ENCODE data around the gene LRRC25. TPM values are rescaled to one million over a fixed set of nuclear protein-coding genes. Genes with fewer than 3 reads are reported as not detected.
A peak's percentile ranks its signal among the peaks of the same experiment; 100 is the strongest.
"Not testable (repeated sequence)": the region's sequence is repeated elsewhere in the genome, so short reads cannot be mapped to it uniquely, and the experiment has no call there.

LRRC25 gene
- total RNA-seq, 1 donor from 2014 or later = 1.8 TPM

GRCh38 chr19:18379803-18380747, 17.3 kb downstream of the LRRC25 start:
- peak; percentile 83 for DNase-seq

DNA sequence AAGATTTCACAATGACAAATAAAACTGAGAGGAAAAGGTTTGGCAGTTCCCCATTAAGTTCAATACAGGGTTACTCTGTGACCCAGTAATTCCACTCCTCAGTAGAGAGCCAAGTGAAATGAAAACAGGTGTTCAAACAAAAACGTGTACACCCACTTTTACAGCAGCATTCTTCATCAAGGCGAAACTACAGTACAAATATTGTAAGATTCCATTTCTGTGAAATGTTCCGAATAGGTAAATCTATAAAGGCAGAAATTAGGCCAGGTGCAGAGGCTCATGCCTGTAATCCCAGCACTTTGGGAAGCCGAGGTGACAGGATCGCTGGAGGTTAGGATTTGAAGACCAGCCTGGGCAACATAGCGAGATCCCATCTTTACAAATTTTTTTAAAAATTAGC, 20.4 kb downstream of the LRRC25 start:
- DNase-seq = peak; percentile 60

DNA sequence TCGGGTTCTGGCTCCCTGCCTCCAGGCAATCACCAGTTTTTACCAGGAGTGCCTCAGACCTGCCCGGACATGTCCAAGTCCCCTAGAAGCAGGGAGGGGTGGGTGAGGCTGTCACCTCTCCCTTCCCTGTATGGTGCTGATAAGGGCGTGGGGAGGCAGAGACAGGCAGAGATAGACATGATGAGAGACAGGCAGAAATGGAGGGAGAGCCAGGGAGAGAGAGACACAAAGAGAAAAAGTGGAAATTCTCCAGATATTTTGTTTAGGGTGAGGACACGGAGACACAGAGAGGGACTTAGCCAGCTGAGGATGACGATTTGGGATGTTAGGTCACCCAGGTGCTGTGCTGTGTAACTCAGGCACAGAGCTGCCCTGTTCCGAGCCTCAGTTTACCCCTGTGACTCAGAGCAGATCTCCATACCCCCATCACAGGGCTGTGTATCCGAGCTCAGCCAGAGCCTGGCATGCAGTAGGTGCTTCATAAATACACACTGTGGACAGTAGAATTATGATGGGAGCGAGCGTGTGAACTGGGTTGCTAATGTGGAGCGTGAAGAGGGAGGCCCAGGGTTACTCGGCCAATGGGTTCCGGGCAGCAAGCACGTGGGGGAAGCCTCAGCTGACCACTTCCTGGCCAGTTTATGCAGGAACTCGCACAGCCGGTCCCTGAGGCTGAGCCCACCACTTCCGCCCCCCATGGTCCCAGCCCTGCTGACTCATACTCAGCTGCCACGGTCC, 23.4 kb downstream of the LRRC25 start:
- DNase-seq = peak; percentile 83

DNA sequence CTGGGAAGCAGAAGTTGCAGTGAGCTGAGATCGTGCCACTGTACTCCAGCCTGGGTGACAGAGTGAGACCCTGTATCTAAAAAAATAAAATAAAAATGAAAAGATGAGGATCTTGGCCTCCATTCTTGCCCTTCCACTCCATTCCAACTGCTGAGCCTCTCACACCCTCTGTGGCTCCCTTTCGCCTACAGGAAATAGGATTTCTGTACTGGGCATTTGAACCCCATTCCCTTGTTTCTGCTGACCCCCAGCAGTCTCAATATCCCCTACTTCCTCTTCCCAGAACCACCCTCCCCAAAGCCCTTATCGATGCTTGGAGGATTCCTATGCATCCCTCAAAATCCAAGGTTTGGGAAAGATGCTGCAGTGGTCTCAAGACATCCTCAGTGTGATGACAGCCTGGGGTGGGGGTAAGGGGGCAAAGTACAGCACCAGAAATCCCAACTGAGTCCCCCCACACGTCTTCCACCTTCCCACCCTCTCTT, 24.0 kb downstream of the LRRC25 start:
- no peak for DNase-seq

GRCh38 chr19:18368504-18369222, 28.8 kb downstream of the LRRC25 start:
- no peak for DNase-seq

- DNase-seq = no peak
These were observed 31.4 kb downstream of the LRRC25 start for GRCh38 chr19:18366021-18366435.

- DNase-seq = peak; percentile 84
These were observed 32.4 kb downstream of the LRRC25 start for GRCh38 chr19:18364826-18365528.

GRCh38 chr19:18364277-18364825, 33.1 kb downstream of the LRRC25 start:
- DNase-seq = not testable (repeated sequence)

DNA sequence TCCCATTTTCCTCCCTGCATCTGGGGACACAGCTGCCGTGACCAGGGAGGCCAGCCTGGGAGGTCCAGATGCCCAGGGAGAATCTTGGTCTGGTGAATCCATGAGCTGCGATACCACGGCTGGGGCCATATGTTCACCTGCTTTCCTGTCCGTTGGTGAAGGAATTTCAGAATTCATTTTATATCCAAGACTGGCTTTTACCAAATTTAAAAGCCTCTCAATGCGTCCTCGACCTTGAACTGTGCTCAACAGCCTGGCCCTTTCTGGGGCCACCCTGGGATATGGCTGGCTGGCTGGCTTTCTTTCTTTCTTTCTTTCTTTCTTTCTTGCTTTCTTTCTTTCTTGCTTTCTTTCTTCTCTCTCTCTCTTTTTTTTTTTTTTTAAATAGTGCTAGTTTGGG, 33.6 kb downstream of the LRRC25 start:
- no peak for DNase-seq

DNA sequence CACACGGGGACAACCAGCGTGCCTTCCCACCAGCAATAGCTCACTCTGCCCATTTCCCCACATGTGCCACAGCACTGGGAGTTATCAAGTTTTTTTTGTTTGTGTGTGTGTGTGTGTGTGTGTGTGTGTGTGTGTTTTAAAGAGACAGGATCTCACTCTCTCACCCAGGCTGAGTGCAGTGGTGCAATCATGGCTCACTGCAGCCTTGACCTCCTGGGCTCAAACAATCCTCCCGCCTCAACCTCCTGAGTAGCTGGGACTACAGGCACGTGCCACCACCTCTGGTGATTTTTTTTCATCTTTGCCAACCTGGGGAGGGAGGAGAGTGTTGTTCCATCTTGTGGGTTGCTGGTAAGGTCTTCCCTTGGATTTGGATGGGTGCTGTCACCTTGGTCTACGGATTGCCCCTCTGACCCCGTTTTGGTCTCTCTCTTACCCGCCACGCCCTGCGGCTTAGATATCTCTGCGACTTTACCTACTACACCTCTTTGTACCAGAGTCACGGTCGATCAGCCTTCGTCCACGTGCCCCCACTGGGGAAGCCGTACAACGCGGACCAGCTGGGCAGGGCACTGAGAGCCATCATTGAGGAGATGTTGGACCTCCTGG, 34.4 kb downstream of the LRRC25 start:
- DNase-seq = no peak

GRCh38 chr19:18361646-18362045, 35.8 kb downstream of the LRRC25 start:
- DNase-seq = no peak

DNA sequence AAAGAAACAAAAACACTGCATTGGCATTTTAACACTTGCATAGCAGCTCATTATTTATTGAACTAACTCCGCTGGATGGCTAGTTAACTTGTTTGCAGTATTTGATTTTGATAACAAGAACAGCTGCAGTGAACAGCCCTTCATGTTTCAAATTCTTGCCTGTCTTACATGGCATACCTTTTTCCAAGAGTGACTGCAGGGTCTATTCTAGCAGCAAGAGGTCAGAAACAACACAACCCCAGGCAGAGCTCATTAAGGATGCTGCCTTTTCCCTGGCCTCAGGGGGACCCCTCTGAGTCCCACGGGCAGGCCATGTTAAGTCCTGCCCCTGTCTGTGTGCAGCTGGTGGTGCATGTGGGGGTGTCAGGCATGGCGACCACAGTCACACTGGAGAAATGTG, 40.4 kb downstream of the LRRC25 start:
- no peak for DNase-seq

DNA sequence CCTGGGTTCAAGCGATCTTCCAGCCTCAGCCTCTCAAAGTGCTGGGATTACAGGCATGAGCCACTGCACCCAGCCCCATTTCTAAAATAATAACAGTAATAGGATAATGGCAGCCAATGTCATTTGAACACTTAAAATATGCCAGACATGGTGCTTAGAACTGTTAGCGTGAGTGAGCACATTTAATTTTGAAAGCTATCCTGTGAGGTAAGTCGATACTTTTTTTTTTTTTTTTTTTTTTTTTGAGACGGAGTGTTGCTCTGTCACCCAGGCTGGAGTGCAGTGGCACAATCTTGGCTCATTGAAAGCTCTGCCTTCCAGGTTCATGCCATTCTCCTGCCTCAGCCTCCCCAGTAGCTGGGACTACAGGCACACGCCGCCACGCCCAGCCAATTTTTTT, 42.7 kb downstream of the LRRC25 start:
- DNase-seq = not testable (repeated sequence)

GRCh38 chr19:18353378-18354005, 43.9 kb downstream of the LRRC25 start:
- no peak for DNase-seq

GRCh38 chr19:18351544-18351943, 45.9 kb downstream of the LRRC25 start:
- no peak for DNase-seq

DNA sequence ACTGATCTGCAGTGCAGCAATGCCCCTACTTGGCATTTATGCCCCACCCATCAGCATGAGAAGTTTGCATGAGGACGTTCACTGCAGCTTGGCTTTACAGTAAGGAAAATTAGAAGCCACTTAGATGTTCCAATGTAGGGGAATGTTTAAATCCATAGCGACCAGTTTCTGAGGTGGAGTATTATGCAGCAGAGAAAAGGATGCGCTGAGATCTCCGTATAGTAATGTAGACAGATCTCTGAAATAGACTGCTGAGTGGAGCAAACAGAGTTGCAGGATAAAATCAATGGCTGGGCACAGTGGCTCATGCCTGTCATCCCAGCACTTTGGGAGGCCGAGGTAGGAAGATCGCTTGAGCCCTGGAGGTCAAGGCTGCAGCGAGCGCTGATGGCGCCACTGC, 46.9 kb downstream of the LRRC25 start:
- no peak for DNase-seq

- peak; percentile 49 for DNase-seq
These were observed 47.8 kb downstream of the LRRC25 start for GRCh38 chr19:18349524-18350128.

- not testable (repeated sequence) for DNase-seq
These were observed 48.5 kb downstream of the LRRC25 start for GRCh38 chr19:18348818-18349339.

DNA sequence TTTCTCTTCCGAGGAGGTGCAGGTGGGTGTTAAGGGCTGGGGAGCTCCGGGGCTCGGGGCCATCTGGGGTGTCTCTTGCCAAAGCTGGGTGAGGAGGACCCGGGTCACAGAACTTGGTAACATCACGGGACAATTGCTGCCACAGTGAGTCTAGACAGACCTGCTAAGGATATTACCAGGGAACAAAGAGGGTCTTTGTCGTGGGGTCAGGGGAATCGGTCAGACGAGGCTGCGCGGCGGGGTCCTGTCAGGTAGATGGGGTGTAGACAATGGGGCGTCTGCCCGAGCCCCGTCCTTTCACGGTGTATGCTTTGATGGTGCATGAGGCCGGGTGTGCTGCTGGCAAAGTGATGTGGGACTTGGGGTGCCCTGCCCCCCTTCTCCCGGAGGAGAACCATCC, 49.3 kb downstream of the LRRC25 start:
- DNase-seq = no peak

GRCh38 chr19:18346091-18346490, 51.3 kb downstream of the LRRC25 start:
- peak; percentile 45 for DNase-seq

Measured in tongue (tissue), 2 donors.